ENCODE data around the gene NTSR1.

GRCh38 chr20:62723768-62724450, 15.3 kb downstream of the NTSR1 start:
- TF ChIP-seq CTCF (IDR thresholded peaks at IDR 0.05) (no peak), POLR2A (IDR thresholded peaks at IDR 0.05) (no peak)
